Measurements from ENCODE around the gene TMEM45B.
"Not testable (repeated sequence)": the region's sequence is repeated elsewhere in the genome, so short reads cannot be mapped to it uniquely, and the experiment has no call there.

TMEM45B gene

GRCh38 chr11:129770993-129771392 is 44.7 kb upstream of the TMEM45B start:
- Histone ChIP-seq H3K4me3 (ENCODE audit: low read depth, low read length) (no peak overlapping the region), H3K36me3 (replicated peaks) (no peaks in the 10 kb centered on the region), H3K27ac (no peak overlapping the region), H3K27me3 (replicated peaks) (no peaks in the 10 kb centered on the region)
- in situ Hi-C loops (cut with HindIII; ENCODE audit: low pct_ligation_motif_present, low sequenced_read_pairs), result no loop called here
- no peak for TF ChIP-seq CTCF (IDR thresholded peaks at IDR 0.05; ENCODE audit: low read depth, low read length, missing control alignments)
- DNase-seq, result no peak

GRCh38 chr11:129771456-129771855 is 44.2 kb upstream of the TMEM45B start:
- H3K36me3 ChIP-seq (replicated peaks); H3K4me3 ChIP-seq (ENCODE audit: low read depth, low read length); DNase-seq; in situ Hi-C loops (cut with HindIII; ENCODE audit: low pct_ligation_motif_present, low sequenced_read_pairs); H3K27me3 ChIP-seq (replicated peaks); H3K27ac ChIP-seq: not testable (repeated sequence)

GRCh38 chr11:129778877-129779276 is 36.8 kb upstream of the TMEM45B start:
- DNase-seq, result no peak
- Histone ChIP-seq H3K27ac (no peak overlapping the region), H3K36me3 (replicated peaks) (no peaks in the 10 kb centered on the region), H3K27me3 (replicated peaks) (peaks cover 3% of the 10 kb centered on the region), H3K4me3 (ENCODE audit: low read depth, low read length) (no peak overlapping the region)
- in situ Hi-C loops (cut with HindIII; ENCODE audit: low pct_ligation_motif_present, low sequenced_read_pairs), result no loop called here
- no peak for TF ChIP-seq CTCF (IDR thresholded peaks at IDR 0.05; ENCODE audit: low read depth, low read length, missing control alignments)

- peaks cover 3% of the 10 kb centered on the region for H3K27me3 ChIP-seq (replicated peaks)
- TF ChIP-seq CTCF (IDR thresholded peaks at IDR 0.05; ENCODE audit: low read depth, low read length, missing control alignments), result no peak
- no peak for DNase-seq
- H3K27ac ChIP-seq, result no peak overlapping the region
- in situ Hi-C loops (cut with HindIII; ENCODE audit: low pct_ligation_motif_present, low sequenced_read_pairs), result no loop called here
- no peaks in the 10 kb centered on the region for H3K36me3 ChIP-seq (replicated peaks)
- H3K4me3 ChIP-seq (ENCODE audit: low read depth, low read length), result no peak overlapping the region
Observed at GRCh38 chr11:129779342-129779741, 36.3 kb upstream of the TMEM45B start.

- peak; percentile 38 for TF ChIP-seq CTCF (IDR thresholded peaks at IDR 0.05; ENCODE audit: low read depth, low read length, missing control alignments)
- no peaks in the 10 kb centered on the region for H3K36me3 ChIP-seq (replicated peaks)
- no peak overlapping the region for H3K27ac ChIP-seq
- no peak for DNase-seq
- H3K4me3 ChIP-seq (ENCODE audit: low read depth, low read length), result no peak overlapping the region
- in situ Hi-C loops (cut with HindIII; ENCODE audit: low pct_ligation_motif_present, low sequenced_read_pairs), result no loop called here
- H3K27me3 ChIP-seq (replicated peaks), result no peaks in the 10 kb centered on the region
Observed at GRCh38 chr11:129785383-129786111, 30.1 kb upstream of the TMEM45B start.

GRCh38 chr11:129786112-129786416 is 29.6 kb upstream of the TMEM45B start:
- DNase-seq; H3K4me3 ChIP-seq (ENCODE audit: low read depth, low read length); in situ Hi-C loops (cut with HindIII; ENCODE audit: low pct_ligation_motif_present, low sequenced_read_pairs); H3K27me3 ChIP-seq (replicated peaks); H3K27ac ChIP-seq; H3K36me3 ChIP-seq (replicated peaks): not testable (repeated sequence)

GRCh38 chr11:129787532-129788155 is 28.0 kb upstream of the TMEM45B start:
- no peak for TF ChIP-seq CTCF (IDR thresholded peaks at IDR 0.05; ENCODE audit: low read depth, low read length, missing control alignments)
- peaks cover 2% of the 10 kb centered on the region for H3K27me3 ChIP-seq (replicated peaks)

More at GRCh38 chr11:129787532-129788155, 28.0 kb upstream of the TMEM45B start:
- in situ Hi-C loops (cut with HindIII; ENCODE audit: low pct_ligation_motif_present, low sequenced_read_pairs), result no loop called here
- Histone ChIP-seq H3K27ac (no peak overlapping the region), H3K36me3 (replicated peaks) (no peaks in the 10 kb centered on the region), H3K4me3 (ENCODE audit: low read depth, low read length) (no peak overlapping the region)
- DNase-seq, result no peak

Measured in brain microvascular endothelial cell (primary cell).